Measurements from ENCODE around the gene IL11RA.
A peak's percentile ranks its signal among the peaks of the same experiment; 100 is the strongest.
"Not testable (repeated sequence)": the region's sequence is repeated elsewhere in the genome, so short reads cannot be mapped to it uniquely, and the experiment has no call there.

Gene IL11RA

GRCh38 chr9:34628656-34629490 lies 23.1 kb upstream of the IL11RA start, which contains the start of gene ARID3C:
ARID3C (minus strand) TSS chr9:34629066; CDS start chr9:34628014, 1,052 bp downstream.
- FAIRE-seq: peak; percentile 82
- peak; percentile 67 for DNase-seq (ENCODE audit: low spot score)

DNA sequence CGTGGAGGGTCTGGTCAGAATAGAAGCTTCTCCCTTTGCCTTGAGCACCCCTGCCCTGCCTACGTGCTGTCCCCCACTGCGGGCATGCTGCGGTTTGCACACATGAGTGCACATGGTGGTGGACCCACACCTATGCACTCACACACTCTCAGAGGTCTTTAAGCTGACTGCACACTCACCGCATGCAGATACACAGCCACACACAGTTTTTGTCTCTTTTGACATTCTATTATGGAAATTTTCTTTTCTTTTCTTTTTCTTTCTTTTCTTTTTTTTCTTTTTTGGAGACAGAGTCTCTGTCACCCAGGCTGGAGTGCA lies 22.5 kb upstream of the IL11RA start:
- DNase-seq (ENCODE audit: low spot score): no peak
- FAIRE-seq: peak; percentile 78

DNA sequence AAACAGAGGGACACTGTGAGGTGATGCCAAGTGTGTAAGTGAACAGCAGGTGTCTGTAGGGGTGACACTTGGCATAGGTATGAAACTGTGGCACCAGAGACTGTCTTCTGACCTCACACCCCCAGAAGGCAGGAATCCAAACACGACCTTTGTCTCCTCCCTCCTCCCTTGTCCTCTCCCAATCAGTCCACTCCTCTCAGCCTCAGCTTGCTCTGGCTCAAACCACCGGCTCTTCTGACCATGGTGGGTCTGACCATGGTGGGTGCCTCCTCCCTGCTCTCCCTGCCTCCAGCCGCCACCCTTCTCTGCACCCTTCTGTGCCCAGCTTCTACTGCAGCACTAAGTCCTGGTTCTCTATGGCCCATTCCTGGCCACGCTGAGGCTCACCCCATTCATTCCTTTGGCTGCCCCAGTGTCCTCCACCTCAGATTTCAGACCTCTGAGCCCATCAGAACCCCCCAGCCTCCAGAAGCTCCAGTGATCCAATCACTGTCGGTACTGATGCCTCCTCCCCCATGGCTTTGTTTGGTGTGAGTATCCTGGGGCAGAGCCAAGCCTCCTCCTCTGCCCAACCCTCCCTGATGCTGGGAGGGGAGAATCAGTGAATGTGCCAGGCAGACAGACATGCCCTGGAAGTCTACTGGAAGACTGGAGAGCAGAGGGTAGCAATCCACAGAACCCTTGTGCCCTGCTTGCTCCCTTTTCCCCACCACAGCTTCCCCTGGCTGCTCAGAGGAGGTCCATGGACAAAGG lies 21.4 kb upstream of the IL11RA start:
- no peak for FAIRE-seq

GRCh38 chr9:34633166-34633565 lies 18.8 kb upstream of the IL11RA start:
- DNase-seq (ENCODE audit: low spot score): no peak
- FAIRE-seq: no peak

More for the DNA sequence above, 21.4 kb upstream of the IL11RA start:
- DNase-seq (ENCODE audit: low spot score): no peak

GRCh38 chr9:34633851-34634550 lies 18.0 kb upstream of the IL11RA start:
- peak; percentile 79 for DNase-seq (ENCODE audit: low spot score)
- peak; percentile 79 for FAIRE-seq

GRCh38 chr9:34634551-34635248 lies 17.3 kb upstream of the IL11RA start:
- FAIRE-seq (no peak), DNase-seq (ENCODE audit: low spot score) (no peak)

DNA sequence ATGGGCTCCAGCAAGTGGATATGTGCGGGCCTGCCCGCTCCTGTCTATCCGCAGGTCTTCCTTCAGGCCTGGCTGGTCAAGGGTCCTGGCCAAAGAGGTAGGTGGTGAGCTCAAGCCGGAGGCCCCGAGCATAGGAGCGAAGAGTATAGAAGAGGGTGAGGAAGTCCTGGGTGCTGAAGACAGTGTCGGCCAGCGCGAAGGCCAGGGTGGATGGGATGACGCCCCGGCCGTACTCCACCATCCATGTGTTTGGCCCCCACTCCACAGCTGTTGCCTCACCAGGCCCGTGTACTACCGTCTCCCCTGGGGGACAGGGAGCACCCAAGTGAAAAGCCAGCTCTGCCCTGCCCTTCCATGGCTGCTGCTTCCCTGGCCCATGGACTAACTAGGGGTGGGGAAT lies 16.4 kb upstream of the IL11RA start:
- FAIRE-seq (no peak), DNase-seq (ENCODE audit: low spot score) (no peak)

DNA sequence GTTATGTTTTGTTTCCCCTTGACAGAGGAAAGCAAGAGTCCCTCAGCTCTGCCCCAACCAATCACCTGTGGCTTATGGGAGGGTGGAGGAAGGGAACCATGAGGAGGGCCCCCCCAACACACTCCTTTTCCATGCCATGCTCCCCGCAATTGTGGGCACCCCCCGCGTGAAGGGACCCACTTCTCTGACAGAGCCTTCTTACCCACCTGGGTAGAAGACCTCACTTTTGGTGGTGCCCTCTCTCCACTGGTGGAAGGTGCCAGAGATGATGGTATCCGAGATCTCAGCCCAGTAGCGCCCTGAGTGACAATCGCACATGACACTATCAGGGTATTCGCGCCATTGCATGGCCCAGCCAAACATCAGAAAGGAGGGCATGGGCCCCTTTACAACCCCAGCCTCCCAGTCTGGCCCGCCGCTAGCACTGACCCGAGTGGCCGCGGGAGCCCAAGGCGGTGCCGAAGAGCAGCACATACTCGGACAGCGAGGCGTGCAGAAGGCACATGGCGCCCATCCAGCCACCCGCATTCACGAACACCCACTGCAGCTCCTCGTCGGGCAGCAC lies 15.1 kb upstream of the IL11RA start:
- DNase-seq (ENCODE audit: low spot score): no peak

GRCh38 chr9:34637356-34638137 lies 14.4 kb upstream of the IL11RA start, which contains the start of gene SIGMAR1:
SIGMAR1 (minus strand) TSS chr9:34637787; CDS start chr9:34637697, 90 bp downstream.
- DNase-seq (ENCODE audit: low spot score): peak; percentile 94
- peak; percentile 88 for FAIRE-seq

More for the DNA sequence above, 15.1 kb upstream of the IL11RA start:
- FAIRE-seq: no peak

DNA sequence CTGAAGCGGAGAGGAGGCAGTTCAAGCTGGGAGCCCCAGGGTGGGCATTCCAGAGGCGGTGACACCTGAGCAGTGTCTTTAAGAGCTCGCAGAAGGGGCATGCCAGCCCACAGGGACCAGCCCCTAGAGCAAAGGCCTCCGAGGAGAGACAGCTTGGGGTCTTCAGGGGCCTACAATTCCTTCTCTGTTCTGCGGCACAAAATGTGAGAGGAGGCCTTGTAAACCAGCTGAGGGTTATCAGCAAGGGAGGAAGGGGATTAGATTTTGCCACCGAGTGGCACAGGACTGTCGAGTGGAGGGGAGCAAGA lies 13.9 kb upstream of the IL11RA start:
- FAIRE-seq (no peak), DNase-seq (ENCODE audit: low spot score) (no peak)

GRCh38 chr9:34639322-34639721 lies 12.7 kb upstream of the IL11RA start:
- not testable (repeated sequence) for DNase-seq (ENCODE audit: low spot score); FAIRE-seq

DNA sequence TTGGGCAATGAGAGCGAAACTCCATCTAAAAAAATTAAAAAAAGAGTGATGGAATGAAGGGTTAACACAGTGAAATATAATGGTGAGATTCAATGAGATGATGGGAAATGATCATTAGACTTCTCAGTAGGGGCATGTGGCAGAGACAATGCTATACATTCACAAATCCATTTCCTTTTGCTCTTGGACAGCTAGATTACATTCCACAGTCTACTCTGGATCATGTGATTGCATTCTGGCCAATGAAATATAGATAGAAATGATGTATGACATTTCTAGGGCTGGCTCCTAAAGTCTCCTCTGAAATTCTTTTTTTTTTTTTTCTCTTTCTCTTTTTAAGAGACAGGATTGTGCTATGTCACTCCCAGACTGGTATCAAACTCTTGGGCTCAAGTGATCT lies 9.3 kb upstream of the IL11RA start:
- no peak for DNase-seq (ENCODE audit: low spot score)
- no peak for FAIRE-seq

- no peak for FAIRE-seq
- DNase-seq (ENCODE audit: low spot score): no peak
Observed at GRCh38 chr9:34644766-34645314, 7.1 kb upstream of the IL11RA start.

GRCh38 chr9:34646211-34647083 lies 5.5 kb upstream of the IL11RA start, which contains the start of gene GALT:
GALT (plus strand) TSS chr9:34646675; CDS start chr9:34646705, 30 bp downstream.
- DNase-seq (ENCODE audit: low spot score) (peak; percentile 97), FAIRE-seq (peak; percentile 83)

- FAIRE-seq (no peak), DNase-seq (ENCODE audit: low spot score) (no peak)
Observed at GRCh38 chr9:34647084-34647403, 4.9 kb upstream of the IL11RA start.

- FAIRE-seq: no peak
- DNase-seq (ENCODE audit: low spot score): no peak
Observed at GRCh38 chr9:34647651-34648050, 4.3 kb upstream of the IL11RA start.

DNA sequence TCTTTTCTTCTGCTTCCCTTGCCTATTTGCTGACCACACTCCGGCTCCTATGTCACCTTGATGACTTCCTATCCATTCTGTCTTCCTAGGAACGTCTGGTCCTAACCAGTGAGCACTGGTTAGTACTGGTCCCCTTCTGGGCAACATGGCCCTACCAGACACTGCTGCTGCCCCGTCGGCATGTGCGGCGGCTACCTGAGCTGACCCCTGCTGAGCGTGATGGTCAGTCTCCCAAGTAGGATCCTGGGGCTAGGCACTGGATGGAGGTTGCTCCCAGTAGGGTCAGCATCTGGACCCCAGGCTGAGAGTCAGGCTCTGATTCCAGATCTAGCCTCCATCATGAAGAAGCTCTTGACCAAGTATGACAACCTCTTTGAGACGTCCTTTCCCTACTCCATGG lies 3.3 kb upstream of the IL11RA start:
- FAIRE-seq (no peak), DNase-seq (ENCODE audit: low spot score) (no peak)

DNA sequence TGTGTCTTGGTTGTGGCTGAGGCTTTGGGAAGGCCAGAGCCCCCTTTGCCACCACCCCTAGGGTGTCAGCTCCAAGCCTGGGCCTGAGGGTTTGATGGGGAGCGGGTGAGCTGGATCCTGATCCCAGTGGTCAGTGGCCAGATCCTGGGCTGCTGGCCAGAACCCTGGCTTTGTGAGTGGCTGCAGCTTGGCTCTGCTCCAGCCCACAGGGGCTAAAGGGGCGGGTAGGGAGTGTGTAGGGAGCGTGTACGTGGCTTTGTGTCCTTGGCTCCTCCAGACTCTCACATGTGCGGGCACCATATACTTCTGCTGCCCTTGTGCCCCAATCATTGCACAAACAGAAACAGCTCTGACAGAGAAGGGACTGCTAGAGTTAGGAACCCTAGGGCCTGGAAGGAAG lies 1.2 kb upstream of the IL11RA start:
- FAIRE-seq (no peak), DNase-seq (ENCODE audit: low spot score) (no peak)

DNA sequence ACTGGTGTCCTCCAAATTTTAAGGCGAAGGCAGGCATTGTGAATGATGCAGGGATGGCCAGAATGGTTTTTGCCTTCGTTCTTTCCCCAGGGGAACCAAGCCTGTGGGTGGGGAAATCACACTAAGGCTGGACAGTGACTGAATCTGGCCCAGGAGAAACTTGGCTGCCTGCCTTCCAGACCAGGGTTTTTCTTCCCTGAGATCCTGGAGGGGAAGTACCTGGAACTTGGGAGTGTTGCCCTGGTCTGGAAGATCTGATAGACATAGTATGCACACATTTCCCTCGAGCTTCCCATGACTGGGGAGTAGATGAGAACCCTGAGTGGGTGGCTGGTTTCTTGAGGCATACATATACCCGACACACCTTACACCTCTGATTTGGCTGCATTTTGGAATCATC lies 664 bp upstream of the IL11RA start:
- FAIRE-seq: no peak
- DNase-seq (ENCODE audit: low spot score): no peak

Data from urothelium cell line (cell line).